Trophoblast cell (in vitro differentiated cells and primary cell): ENCODE data around the gene ATAT1.
A peak's percentile ranks its signal among the peaks of the same experiment; 100 is the strongest.

Experiments
- DNase-seq, 2 donors: peaks; one replicate each; pipeline ENCODE4 v3.0.0-alpha.2; 2016
- H2AFZ ChIP-seq: 2 replicates; pipeline ENCODE4 v1.6.1; 2013; ENCODE audit warnings: low read length, moderate library complexity, mild to moderate bottlenecking; ENCODE audit not compliant: insufficient read depth, poor library complexity
- H2AK5ac ChIP-seq: 2 replicates; pipeline ENCODE4 v1.6.1; 2013; ENCODE audit warnings: mild to moderate bottlenecking, low read length
- H2BK120ac ChIP-seq: 2 replicates; pipeline ENCODE4 v1.6.1; 2013; ENCODE audit warnings: low read length, mild to moderate bottlenecking, moderate library complexity; ENCODE audit not compliant: insufficient read depth, poor library complexity
- H2BK12ac ChIP-seq: 2 replicates; pipeline ENCODE4 v1.6.1; 2013; ENCODE audit warnings: mild to moderate bottlenecking, low read length, moderate library complexity
- H2BK5ac ChIP-seq: 2 replicates; pipeline ENCODE4 v1.6.1; 2013; ENCODE audit warnings: low read length, low read depth, moderate library complexity, mild to moderate bottlenecking; ENCODE audit not compliant: poor library complexity
- H3K14ac ChIP-seq: 2 replicates; pipeline ENCODE4 v1.6.1; 2013; ENCODE audit warnings: mild to moderate bottlenecking, low read length
- H3K18ac ChIP-seq: 2 replicates; pipeline ENCODE4 v1.6.1; 2013; ENCODE audit warnings: mild to moderate bottlenecking, low read length
- H3K23ac ChIP-seq: 2 replicates; pipeline ENCODE4 v1.6.1; 2013; ENCODE audit warnings: low read length
- H3K27ac ChIP-seq: 2 replicates; pipeline ENCODE4 v1.5.1; 2013; ENCODE audit warnings: low read depth, mild to moderate bottlenecking, inconsistent platforms, low read length, moderate library complexity
- H3K27me3 ChIP-seq: 2 replicates; pipeline ENCODE4 v1.6.1; 2013; ENCODE audit warnings: inconsistent platforms, mild to moderate bottlenecking, low read length, moderate library complexity; ENCODE audit not compliant: insufficient read depth
- H3K36me3 ChIP-seq, 2 experiments: 1 replicate in 1 of 2; 2 replicates in 1 of 2; pipeline ENCODE4 v1.6.1; 2013; ENCODE audit warnings: low read length in 2 of 2, mild to moderate bottlenecking in 2 of 2, moderate library complexity in 1 of 2; ENCODE audit not compliant: insufficient read depth in 2 of 2, control insufficient read depth in 1 of 2
- H3K4ac ChIP-seq: 2 replicates; pipeline ENCODE4 v1.6.1; 2013; ENCODE audit warnings: low read depth, mild to moderate bottlenecking, low read length, moderate library complexity
- H3K4me1 ChIP-seq, 2 experiments: 1 replicate in 1 of 2; 2 replicates in 1 of 2; pipeline ENCODE4 v1.6.1; 2013; ENCODE audit warnings: low read length in 2 of 2, mild to moderate bottlenecking in 2 of 2, moderate library complexity in 1 of 2; ENCODE audit not compliant: insufficient read depth in 2 of 2, control insufficient read depth in 1 of 2
- H3K4me2 ChIP-seq: 2 replicates; pipeline ENCODE4 v1.6.1; 2013; ENCODE audit warnings: inconsistent platforms, mild to moderate bottlenecking, low read length, moderate library complexity
- H3K4me3 ChIP-seq: 2 replicates; pipeline ENCODE4 v1.5.1; 2013; ENCODE audit warnings: mild to moderate bottlenecking, low read depth, low read length, inconsistent platforms
- H3K79me1 ChIP-seq: one replicate; pipeline ENCODE4 v1.6.1; 2013; ENCODE audit warnings: low read length
- H3K79me2 ChIP-seq: 2 replicates; pipeline ENCODE4 v1.6.1; 2013; ENCODE audit warnings: low read length, mild to moderate bottlenecking; ENCODE audit not compliant: control insufficient read depth, insufficient read depth, poor library complexity
- H3K9ac ChIP-seq: 2 replicates; pipeline ENCODE4 v1.6.1; 2013; ENCODE audit warnings: mild to moderate bottlenecking, low read length
- H3K9me3 ChIP-seq: 2 replicates; pipeline ENCODE4 v1.6.1; 2013; ENCODE audit warnings: low read depth, mild to moderate bottlenecking, control low read depth, inconsistent platforms, low read length; ENCODE audit not compliant: insufficient read depth
- H4K12ac ChIP-seq: 2 replicates; pipeline ENCODE4 v1.6.1; 2013; ENCODE audit warnings: low read depth, mild to moderate bottlenecking, low read length, moderate library complexity
- H4K8ac ChIP-seq: 2 replicates; pipeline ENCODE4 v1.6.1; 2013; ENCODE audit warnings: low read depth, mild to moderate bottlenecking, low read length, moderate library complexity
- H4K91ac ChIP-seq: one replicate; pipeline ENCODE4 v1.6.1; 2013; ENCODE audit warnings: low read depth, mild to moderate bottlenecking, low read length, moderate library complexity
- WGBS: extraction: QIAGEN DNeasy Blood & Tissue Kit; methylation state at CpG from one replicate; pipeline ENCODE4 v1.1.7; 2013; ENCODE audit warnings: missing lambda C conversion rate; ENCODE audit not compliant: insufficient read length, insufficient coverage; ENCODE audit errors: extremely low coverage; 5-methylcytosine and 5-hydroxymethylcytosine counted together

ATAT1 gene

DNA sequence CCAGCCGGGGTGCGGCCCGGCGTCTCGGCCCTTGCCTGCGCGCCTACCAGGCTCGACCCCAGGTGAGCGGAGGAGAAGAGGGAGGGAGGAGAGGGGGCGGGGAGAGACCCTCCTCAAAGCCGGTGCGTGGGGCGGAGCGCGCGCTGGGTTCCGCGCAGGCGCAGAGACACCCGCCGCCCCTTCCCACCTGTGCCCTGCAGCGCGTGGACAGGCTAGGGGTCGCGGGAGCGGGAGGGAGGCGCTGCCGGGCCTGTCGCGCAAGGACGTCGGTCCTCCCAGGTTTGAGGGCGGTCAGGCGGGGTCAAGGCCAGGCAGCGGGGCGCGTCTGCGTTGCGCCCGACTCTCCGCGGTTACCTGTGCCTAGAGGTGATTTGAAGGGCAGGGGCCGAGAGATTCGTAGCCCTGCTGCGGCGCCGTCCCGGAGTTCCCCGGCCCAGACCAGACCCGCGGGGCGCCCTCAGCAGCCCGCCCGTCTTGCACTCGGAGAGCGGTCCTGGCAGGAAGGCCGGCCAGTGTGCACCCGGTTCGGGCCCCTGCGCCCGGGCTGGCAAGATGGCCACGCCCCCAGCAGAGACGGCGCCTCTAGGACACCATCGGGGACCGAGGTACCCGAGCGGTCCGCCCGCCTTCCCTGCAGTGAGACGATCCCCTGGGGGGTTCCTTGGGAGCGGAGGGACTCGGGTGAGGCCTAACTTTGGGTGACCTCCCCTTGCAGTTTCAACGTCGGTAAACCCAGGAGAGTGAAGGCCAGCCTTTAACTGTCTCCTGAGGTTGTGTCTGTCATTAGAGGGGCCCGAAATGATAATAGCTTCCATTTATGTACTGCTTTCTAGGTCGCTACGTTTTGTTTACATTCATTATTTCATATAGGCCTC is 20.8 kb downstream of the ATAT1 start:
- peak overlapping the region; percentile 80 for H3K14ac ChIP-seq
- peak; percentile 62 to 70 for DNase-seq
- no CpG with 5 or more reads among the region's 78 CpGs for WGBS
- H2BK12ac ChIP-seq: no peak overlapping the region
- peak overlapping the region; percentile 92 for H3K9ac ChIP-seq
- peak overlapping the region; percentile 81 for H2BK5ac ChIP-seq
- H3K27ac ChIP-seq: peak overlapping the region; percentile 86
- no peak overlapping the region for H3K23ac ChIP-seq
- peak overlapping the region; percentile 97 for H3K4me2 ChIP-seq
- peak overlapping the region; percentile 82 for H4K91ac ChIP-seq
- peak overlapping the region; percentile 99 for H3K4me3 ChIP-seq
- H4K8ac ChIP-seq: peak overlapping the region; percentile 88
- H3K4ac ChIP-seq: no peak overlapping the region
- peaks cover 24 to 39% of the 10 kb centered on the region in 2 experiments for H3K36me3 ChIP-seq
- H4K12ac ChIP-seq: peak overlapping the region; percentile 60
- peaks cover 0 to 7% of the 10 kb centered on the region in 2 experiments for H3K4me1 ChIP-seq
- H3K79me1 ChIP-seq: peaks cover 6% of the 10 kb centered on the region
- peaks cover 3% of the 10 kb centered on the region for H3K79me2 ChIP-seq
- peak overlapping the region; percentile 94 for H2AFZ ChIP-seq
- H3K27me3 ChIP-seq: no peaks in the 10 kb centered on the region
- peak overlapping the region; percentile 53 for H3K18ac ChIP-seq
- H3K9me3 ChIP-seq: peaks cover 1% of the 10 kb centered on the region
- peak overlapping the region; percentile 87 for H2BK120ac ChIP-seq
- H2AK5ac ChIP-seq: no peak overlapping the region

GRCh38 chr6:30651143-30651542 is 24.5 kb downstream of the ATAT1 start:
- no peak overlapping the region for H3K14ac ChIP-seq
- no peak for DNase-seq
- no peak overlapping the region for H4K8ac ChIP-seq
- no peak overlapping the region for H3K23ac ChIP-seq
- H4K91ac ChIP-seq: no peak overlapping the region
- H2BK12ac ChIP-seq: no peak overlapping the region
- H2BK5ac ChIP-seq: no peak overlapping the region
- peaks cover 0 to 4% of the 10 kb centered on the region in 2 experiments for H3K4me1 ChIP-seq
- no peak overlapping the region for H3K4me2 ChIP-seq
- peaks cover 3% of the 10 kb centered on the region for H3K79me2 ChIP-seq
- H4K12ac ChIP-seq: no peak overlapping the region
- H3K4me3 ChIP-seq: no peak overlapping the region
- peaks cover 6% of the 10 kb centered on the region for H3K79me1 ChIP-seq
- no peak overlapping the region for H3K4ac ChIP-seq
- H2AFZ ChIP-seq: no peak overlapping the region
- H2AK5ac ChIP-seq: no peak overlapping the region
- H3K9me3 ChIP-seq: peaks cover 1% of the 10 kb centered on the region
- WGBS: no CpG with 5 or more reads among the region's 12 CpGs
- H3K9ac ChIP-seq: no peak overlapping the region
- no peak overlapping the region for H2BK120ac ChIP-seq
- no peak overlapping the region for H3K27ac ChIP-seq
- no peaks in the 10 kb centered on the region for H3K27me3 ChIP-seq
- H3K18ac ChIP-seq: no peak overlapping the region
- H3K36me3 ChIP-seq: peaks cover 40 to 46% of the 10 kb centered on the region in 2 experiments

- H4K8ac ChIP-seq: no peak overlapping the region
- H3K27me3 ChIP-seq: no peaks in the 10 kb centered on the region
- H4K12ac ChIP-seq: no peak overlapping the region
- peaks cover 1% of the 10 kb centered on the region for H3K9me3 ChIP-seq
- no peak overlapping the region for H2BK5ac ChIP-seq
- no peaks in the 10 kb centered on the region for H3K4me1 ChIP-seq
- H3K9ac ChIP-seq: no peak overlapping the region
- no peak overlapping the region for H3K4me2 ChIP-seq
- DNase-seq: no peak
- peaks cover 61 to 74% of the 10 kb centered on the region in 2 experiments for H3K36me3 ChIP-seq
- H3K79me1 ChIP-seq: no peaks in the 10 kb centered on the region
- H3K18ac ChIP-seq: no peak overlapping the region
- no peak overlapping the region for H2BK120ac ChIP-seq
- no peak overlapping the region for H3K27ac ChIP-seq
- no peak overlapping the region for H4K91ac ChIP-seq
- H2AK5ac ChIP-seq: no peak overlapping the region
- no peak overlapping the region for H2AFZ ChIP-seq
- H3K4ac ChIP-seq: no peak overlapping the region
- no peak overlapping the region for H3K4me3 ChIP-seq
- no peak overlapping the region for H3K23ac ChIP-seq
- no peak overlapping the region for H2BK12ac ChIP-seq
- no peak overlapping the region for H3K14ac ChIP-seq
- H3K79me2 ChIP-seq: no peaks in the 10 kb centered on the region
- no CpG with 5 or more reads among the region's 19 CpGs for WGBS
Observed at GRCh38 chr6:30654798-30655742, 28.4 kb downstream of the ATAT1 start.

DNA sequence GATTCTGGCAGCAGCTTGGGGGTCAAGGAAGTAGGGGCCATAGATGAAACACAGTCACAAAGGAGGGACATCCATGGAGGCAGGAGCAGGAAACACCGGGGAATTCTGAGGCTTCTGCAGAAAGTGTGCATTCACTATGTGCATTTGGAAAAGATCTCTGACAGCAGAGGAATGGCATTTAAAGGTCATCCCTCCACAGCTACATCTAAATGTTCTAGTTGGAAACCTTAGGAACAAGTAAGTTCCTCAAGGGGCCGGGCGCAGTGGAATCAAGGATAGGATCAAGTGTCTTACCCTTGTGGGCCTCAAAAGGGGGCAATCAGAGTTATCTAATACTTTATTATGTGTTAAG is 29.0 kb downstream of the ATAT1 start:
- H3K4ac ChIP-seq: no peak overlapping the region
- H3K9me3 ChIP-seq: peaks cover 1% of the 10 kb centered on the region
- H3K27me3 ChIP-seq: no peaks in the 10 kb centered on the region
- H2AFZ ChIP-seq: no peak overlapping the region
- no peak overlapping the region for H3K18ac ChIP-seq
- H2BK120ac ChIP-seq: no peak overlapping the region
- no peak overlapping the region for H4K8ac ChIP-seq
- H2BK5ac ChIP-seq: no peak overlapping the region
- H3K14ac ChIP-seq: no peak overlapping the region
- H3K36me3 ChIP-seq: peaks cover 65 to 78% of the 10 kb centered on the region in 2 experiments
- H2BK12ac ChIP-seq: no peak overlapping the region
- no peak overlapping the region for H3K27ac ChIP-seq
- H3K4me1 ChIP-seq: no peaks in the 10 kb centered on the region
- H3K4me2 ChIP-seq: no peak overlapping the region
- no peak overlapping the region for H3K9ac ChIP-seq
- no peak overlapping the region for H3K4me3 ChIP-seq
- no peak overlapping the region for H2AK5ac ChIP-seq
- no peak overlapping the region for H4K91ac ChIP-seq
- no CpG with 5 or more reads among the region's 3 CpGs for WGBS
- H3K79me1 ChIP-seq: no peaks in the 10 kb centered on the region
- H4K12ac ChIP-seq: no peak overlapping the region
- no peak overlapping the region for H3K23ac ChIP-seq
- no peak for DNase-seq
- no peaks in the 10 kb centered on the region for H3K79me2 ChIP-seq
